Gastrocnemius medialis (tissue), 4 donors: ENCODE results near the gene CABP5.

Experiments
- POLR2A ChIP-seq, 2 donors: fragments of 450-650 bp; IDR thresholded peaks; one replicate each; pipeline ENCODE4 v1.6.1; 2017; ENCODE audit warnings: antibody characterized with exemption in 2 of 2, mild to moderate bottlenecking in 2 of 2, moderate library complexity in 2 of 2
- TF ChIP-seq, protein P1 (sequence below), 5 experiments: fragments of 450-650 bp in 3 of 5; fragments of 200-600 bp in 2 of 5; sonication (generic) in 2 of 5; IDR thresholded peaks in 4 of 5; conservative IDR thresholded peaks in 1 of 5; 1 replicate in 4 of 5; 2 replicates in 1 of 5; pipeline ENCODE4 v1.5.1; 2016 to 2019; ENCODE audit warnings: antibody characterized with exemption in 5 of 5, mild to moderate bottlenecking in 3 of 5, moderate library complexity in 3 of 5

DNA sequence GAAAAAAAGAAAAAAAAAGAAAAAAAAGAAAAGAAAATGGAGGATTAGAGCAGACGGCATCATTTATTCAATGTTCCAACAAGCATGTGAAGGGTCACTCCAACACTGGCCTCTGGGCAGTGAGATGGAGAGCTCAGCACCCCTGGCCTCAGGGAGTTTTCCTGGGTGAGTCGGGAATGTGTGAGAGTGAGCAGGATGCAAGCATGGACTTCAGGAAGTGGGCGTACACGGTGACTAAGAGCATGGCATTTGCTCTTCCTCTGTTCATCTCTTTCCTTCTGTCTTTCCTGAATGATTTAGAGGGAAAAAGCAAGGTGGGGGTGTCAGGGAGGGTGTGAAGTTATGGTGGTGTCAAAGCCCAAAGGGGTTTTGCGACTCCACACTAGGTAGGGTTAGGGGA lies 682 bp upstream of the CABP5 start:
- TF ChIP-seq POLR2A (IDR thresholded peaks at IDR 0.05), result no peak
- TF ChIP-seq, protein P1, sequence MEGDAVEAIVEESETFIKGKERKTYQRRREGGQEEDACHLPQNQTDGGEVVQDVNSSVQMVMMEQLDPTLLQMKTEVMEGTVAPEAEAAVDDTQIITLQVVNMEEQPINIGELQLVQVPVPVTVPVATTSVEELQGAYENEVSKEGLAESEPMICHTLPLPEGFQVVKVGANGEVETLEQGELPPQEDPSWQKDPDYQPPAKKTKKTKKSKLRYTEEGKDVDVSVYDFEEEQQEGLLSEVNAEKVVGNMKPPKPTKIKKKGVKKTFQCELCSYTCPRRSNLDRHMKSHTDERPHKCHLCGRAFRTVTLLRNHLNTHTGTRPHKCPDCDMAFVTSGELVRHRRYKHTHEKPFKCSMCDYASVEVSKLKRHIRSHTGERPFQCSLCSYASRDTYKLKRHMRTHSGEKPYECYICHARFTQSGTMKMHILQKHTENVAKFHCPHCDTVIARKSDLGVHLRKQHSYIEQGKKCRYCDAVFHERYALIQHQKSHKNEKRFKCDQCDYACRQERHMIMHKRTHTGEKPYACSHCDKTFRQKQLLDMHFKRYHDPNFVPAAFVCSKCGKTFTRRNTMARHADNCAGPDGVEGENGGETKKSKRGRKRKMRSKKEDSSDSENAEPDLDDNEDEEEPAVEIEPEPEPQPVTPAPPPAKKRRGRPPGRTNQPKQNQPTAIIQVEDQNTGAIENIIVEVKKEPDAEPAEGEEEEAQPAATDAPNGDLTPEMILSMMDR (IDR thresholded peaks at IDR 0.05 in 4 of 5, conservative IDR thresholded peaks at IDR 0.05 in 1 of 5), result no peak
